HCT116 (cell line): ENCODE results near the gene WWOX. TPM values are rescaled to one million over a fixed set of nuclear protein-coding genes. Genes with fewer than 3 reads are reported as not detected.

ENCODE experiments used
- ATAC-seq: fragments of 200-7000 bp; cut with Tn5 transposase; 2 replicates; pipeline ENCODE4 v1.9.1; 2020; ENCODE audit warnings: mild to moderate bottlenecking, moderate library complexity
- BruUV-seq: library from RNA; stranded (reverse); fragments of 400-500 nt; replicated peaks from 2 replicates; lab custom pipeline; 2021; lab: Mats Ljungman, UMichigan
- CTCF ChIA-PET: fragments of 300-600 bp; sonication (Branson Sonifier 250); formaldehyde crosslinking; loops from one replicate; lab custom pipeline; 2021; ENCODE audit warnings: antibody characterized with exemption; lab: Charles Lee
- POLR2A ChIA-PET: fragments of 300-600, 350-600 bp; sonication (Branson Sonifier 250); formaldehyde crosslinking; loops from one replicate; lab custom pipeline; 2021; ENCODE audit warnings: antibody characterized with exemption; lab: Charles Lee
- RAD21 ChIA-PET, 2 experiments: fragments of 300-600 bp; sonication (Branson Sonifier 250); formaldehyde crosslinking; loops; one replicate each; lab custom pipeline; 2023; ENCODE audit warnings: low total read pairs in 2 of 2; ENCODE audit not compliant: uncharacterized antibody in 2 of 2, unreplicated experiment in 2 of 2, low non-redundant PET in 1 of 2; lab: Charles Lee
- DNase-seq: peaks from one replicate; pipeline ENCODE4 v3.0.0-alpha.2; 2010; ENCODE audit warnings: low read depth, low spot score
- H2AFZ ChIP-seq: fragments of 200-600 bp; shearing (Covaris generic), sonication (generic); 2 replicates; pipeline ENCODE4 v1.6.1; 2017; ENCODE audit warnings: low read depth, mixed run types, mixed read lengths, antibody characterized with exemption, low read length; ENCODE audit not compliant: poor library complexity, severe bottlenecking
- H3K27ac ChIP-seq: 2 replicates; pipeline ENCODE4 v1.5.1; 2012; ENCODE audit warnings: low read depth, low read length
- H3K27me3 ChIP-seq: fragments of 200-600 bp; sonication (generic); 2 replicates; pipeline ENCODE4 v1.6.1; 2016; ENCODE audit warnings: mixed run types, low read length, mixed read lengths; ENCODE audit not compliant: insufficient read depth
- H3K36me3 ChIP-seq, 2 experiments: fragments of 200-500 bp in 1 of 2; fragments of 200-600 bp in 1 of 2; sonication (Bioruptor generic) in 1 of 2; sonication (generic) in 1 of 2; 2 replicates each; pipeline versions ENCODE4 v1.5.1 to v1.6.1; 2014 to 2016; ENCODE audit warnings: low read length in 2 of 2, inconsistent platforms in 1 of 2, mixed read lengths in 1 of 2, mixed run types in 1 of 2; ENCODE audit not compliant: insufficient read depth in 2 of 2, control insufficient read depth in 1 of 2
- H3K4me1 ChIP-seq, 2 experiments: fragments of 200-600 bp in 1 of 2; sonication (generic) in 1 of 2; 2 replicates each; pipeline versions ENCODE4 v1.5.1 to v1.6.1; 2012 to 2017; ENCODE audit warnings: low read length in 2 of 2, inconsistent platforms in 1 of 2, mild to moderate bottlenecking in 1 of 2, mixed read lengths in 1 of 2, mixed run types in 1 of 2, moderate library complexity in 1 of 2; ENCODE audit not compliant: insufficient read depth in 2 of 2, control insufficient read depth in 1 of 2
- H3K4me2 ChIP-seq: fragments of 200-600 bp; sonication (generic); 2 replicates; pipeline ENCODE4 v1.6.1; 2017; ENCODE audit warnings: mixed run types, low read length, mixed read lengths
- H3K4me3 ChIP-seq, 2 experiments: fragments of 200-600 bp in 1 of 2; sonication (generic) in 1 of 2; replicated peaks in 1 of 2; 2 replicates each; pipeline ENCODE4 v1.5.1; 2011 to 2016; ENCODE audit warnings: low read length in 2 of 2, control low read depth in 1 of 2, low read depth in 1 of 2, mild to moderate bottlenecking in 1 of 2, mixed read lengths in 1 of 2, mixed run types in 1 of 2
- H3K79me2 ChIP-seq: fragments of 200-600 bp; sonication (generic); 2 replicates; pipeline ENCODE4 v1.6.1; 2017; ENCODE audit warnings: mild to moderate bottlenecking, mixed run types, low read length, moderate library complexity, mixed read lengths; ENCODE audit not compliant: insufficient read depth
- H3K9ac ChIP-seq: fragments of 200-600 bp; sonication (generic); 2 replicates; pipeline ENCODE4 v1.6.1; 2016; ENCODE audit warnings: low read length, mixed read lengths
- H3K9me2 ChIP-seq: fragments of 200-600 bp; sonication (generic), shearing (Covaris generic); 2 replicates; pipeline ENCODE4 v1.6.1; 2017; ENCODE audit warnings: mixed run types, mild to moderate bottlenecking, moderate library complexity; ENCODE audit not compliant: insufficient read depth
- H3K9me3 ChIP-seq, 2 experiments: fragments of 200-500 bp in 1 of 2; fragments of 200-600 bp in 1 of 2; sonication (Bioruptor generic) in 1 of 2; sonication (generic) in 1 of 2; 2 replicates each; pipeline ENCODE4 v1.6.1; 2014 to 2017; ENCODE audit warnings: low read length in 2 of 2, mixed read lengths in 2 of 2, inconsistent platforms in 1 of 2, low read depth in 1 of 2, mild to moderate bottlenecking in 1 of 2, mixed run types in 1 of 2, moderate library complexity in 1 of 2; ENCODE audit not compliant: control insufficient read depth in 1 of 2, insufficient read depth in 1 of 2
- H4K20me1 ChIP-seq: fragments of 200-600 bp; sonication (generic), shearing (Covaris generic); 2 replicates; pipeline ENCODE4 v1.6.1; 2017; ENCODE audit warnings: mixed run types, mild to moderate bottlenecking, moderate library complexity; ENCODE audit not compliant: insufficient read depth
- CEBPB ChIP-seq: IDR thresholded peaks from 2 replicates; pipeline ENCODE4 v1.6.1; 2012; ENCODE audit warnings: low read depth
- FOSL1 ChIP-seq: IDR thresholded peaks from 2 replicates; pipeline ENCODE4 v1.6.1; 2012; ENCODE audit warnings: low read depth
- JUND ChIP-seq: IDR thresholded peaks from 2 replicates; pipeline ENCODE4 v1.6.1; 2012
- SIN3A ChIP-seq: IDR thresholded peaks from 2 replicates; pipeline ENCODE4 v1.6.1; 2012; ENCODE audit warnings: low read depth
- SP1 ChIP-seq: IDR thresholded peaks from 2 replicates; pipeline ENCODE4 v1.6.1; 2012; ENCODE audit warnings: low read depth
- SRF ChIP-seq: IDR thresholded peaks from 2 replicates; pipeline ENCODE4 v1.6.1; 2012; ENCODE audit warnings: low read depth
- TCF7L2 ChIP-seq: IDR thresholded peaks from 2 replicates; pipeline ENCODE4 v1.7.0; 2011; ENCODE audit warnings: borderline replicate concordance, inconsistent platforms; ENCODE audit not compliant: insufficient read depth, insufficient read length; ENCODE audit errors: extremely low read depth
- YY1 ChIP-seq: IDR thresholded peaks from 2 replicates; pipeline ENCODE4 v1.6.1; 2011; ENCODE audit warnings: low read length, low read depth, moderate library complexity, mild to moderate bottlenecking; ENCODE audit not compliant: insufficient replicate concordance; ENCODE audit errors: extremely low read depth
- ZFX ChIP-seq: fragments of 450-650 bp; IDR thresholded peaks from 2 replicates; pipeline ENCODE4 v1.6.1; 2017
- ZNF274 ChIP-seq: fragments of 200-500 bp; sonication (Bioruptor generic); IDR thresholded peaks from 2 replicates; pipeline ENCODE4 v1.6.1; 2014; ENCODE audit warnings: mild to moderate bottlenecking, low read depth, low read length, inconsistent platforms
- intact Hi-C: fragments of 100-400 bp; cut with micrococcal nuclease; formaldehyde crosslinking; loops from 2 replicates; pipeline ENCODE4 v1.10.0; 2022
- total RNA-seq: library from RNA; stranded (reverse); gene quantifications from one replicate; pipeline ENCODE4 v1.2.1, GENCODE V29; 2021; ENCODE audit not compliant: unreplicated experiment
- TF ChIP-seq, protein P1 (sequence below): IDR thresholded peaks from 2 replicates; pipeline ENCODE4 v1.6.1; 2012
- TF ChIP-seq, protein P2 (sequence below): IDR thresholded peaks from 2 replicates; pipeline ENCODE4 v1.6.1; 2012

WWOX gene
- total RNA-seq, 1 experiment from 2014 or later: 13.7 TPM

DNA sequence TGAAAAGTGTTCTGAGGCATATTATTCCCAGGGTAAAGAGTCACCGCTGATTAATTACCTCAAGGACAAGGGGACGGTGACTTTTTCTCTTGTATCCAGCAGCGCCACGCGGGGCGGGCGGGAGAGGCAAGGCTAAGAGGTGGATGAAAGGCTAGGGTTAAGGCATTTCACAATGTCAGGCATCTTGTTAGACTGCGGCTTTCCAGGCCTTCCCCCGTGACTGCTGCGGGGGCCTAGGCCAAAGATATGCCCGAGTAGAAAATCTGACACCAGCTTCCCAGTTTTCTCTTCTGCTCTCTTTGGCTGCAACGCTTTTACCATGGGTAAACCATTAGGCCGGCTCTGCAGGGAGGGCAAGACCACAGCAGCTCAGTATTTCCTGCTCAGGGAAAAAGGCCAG, 802.9 kb downstream of the WWOX start:
- H4K20me1 ChIP-seq: no peaks in the 10 kb centered on the region
- no peaks in the 10 kb centered on the region for H3K36me3 ChIP-seq
- TF ChIP-seq FOSL1 (no peak), ZFX (no peak), ZNF274 (no peak), YY1 (no peak), JUND (no peak)
- TF ChIP-seq, protein P1, sequence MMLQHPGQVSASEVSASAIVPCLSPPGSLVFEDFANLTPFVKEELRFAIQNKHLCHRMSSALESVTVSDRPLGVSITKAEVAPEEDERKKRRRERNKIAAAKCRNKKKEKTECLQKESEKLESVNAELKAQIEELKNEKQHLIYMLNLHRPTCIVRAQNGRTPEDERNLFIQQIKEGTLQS: no peak
- TF ChIP-seq, protein P2, sequence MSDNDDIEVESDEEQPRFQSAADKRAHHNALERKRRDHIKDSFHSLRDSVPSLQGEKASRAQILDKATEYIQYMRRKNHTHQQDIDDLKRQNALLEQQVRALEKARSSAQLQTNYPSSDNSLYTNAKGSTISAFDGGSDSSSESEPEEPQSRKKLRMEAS: no peak
- CTCF ChIA-PET: no interaction called here
- H3K4me2 ChIP-seq: no peak overlapping the region
- no TSS peak for BruUV-seq
- no peaks in the 10 kb centered on the region for H3K9me2 ChIP-seq
- no peak overlapping the region for H3K27ac ChIP-seq
- no peak for DNase-seq
- peaks cover 7 to 19% of the 10 kb centered on the region in 2 experiments; a peak in 2 of 4 replicates for H3K9me3 ChIP-seq
- H3K4me3 ChIP-seq: no peak overlapping the region
- H3K4me1 ChIP-seq: no peaks in the 10 kb centered on the region
- no peak overlapping the region for H3K9ac ChIP-seq
- POLR2A ChIA-PET: no interaction called here
- intact Hi-C loops: no loop called here
- RAD21 ChIA-PET: no interaction called here
- no peak overlapping the region for H2AFZ ChIP-seq
- no peak for ATAC-seq
- no peaks in the 10 kb centered on the region for H3K27me3 ChIP-seq
- no peaks in the 10 kb centered on the region for H3K79me2 ChIP-seq

DNA sequence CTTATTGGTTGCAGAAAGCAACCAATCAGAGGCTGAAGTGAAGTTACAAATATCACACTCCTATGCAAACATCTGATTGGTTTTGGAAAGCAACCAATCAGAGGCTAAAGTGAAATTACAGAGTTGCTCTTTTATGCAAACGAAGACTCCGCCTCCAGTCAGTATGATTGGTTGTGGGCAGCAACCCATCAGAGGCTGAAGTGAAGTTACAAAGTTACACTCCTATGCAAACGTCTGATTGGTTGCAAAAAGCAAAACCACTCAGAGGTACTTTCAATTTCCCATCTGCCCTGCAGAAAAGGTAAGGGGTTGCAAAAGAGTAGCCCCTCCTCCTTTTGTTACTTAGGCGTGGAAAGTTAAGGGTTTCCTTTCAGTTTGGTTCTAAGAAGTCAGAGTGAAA, 803.8 kb downstream of the WWOX start:
- no peaks in the 10 kb centered on the region for H3K9me2 ChIP-seq
- H3K9me3 ChIP-seq: peaks cover 7 to 19% of the 10 kb centered on the region in 2 experiments; a peak in 2 of 4 replicates
- no peak overlapping the region for H3K4me3 ChIP-seq
- H3K27me3 ChIP-seq: no peaks in the 10 kb centered on the region
- H2AFZ ChIP-seq: no peak overlapping the region
- TF ChIP-seq ZFX: no peak
- no peak for TF ChIP-seq SRF
- TF ChIP-seq FOSL1: no peak
- TF ChIP-seq SP1: no peak
- TF ChIP-seq CEBPB: no peak
- TF ChIP-seq YY1: no peak
- TF ChIP-seq SIN3A: no peak
- TF ChIP-seq TCF7L2: no peak
- no TSS peak for BruUV-seq
- H4K20me1 ChIP-seq: no peaks in the 10 kb centered on the region
- no peak overlapping the region for H3K27ac ChIP-seq
- DNase-seq (no peak), ATAC-seq (0 out of 2 replicates have a peak, but pooled peaks have one; percentile 20)
- intact Hi-C loops: no loop called here
- POLR2A ChIA-PET: no interaction called here
- H3K4me1 ChIP-seq: no peaks in the 10 kb centered on the region
- no peaks in the 10 kb centered on the region for H3K79me2 ChIP-seq
- no peak overlapping the region for H3K4me2 ChIP-seq
- no peaks in the 10 kb centered on the region for H3K36me3 ChIP-seq
- CTCF ChIA-PET: no interaction called here
- no peak overlapping the region for H3K9ac ChIP-seq
- RAD21 ChIA-PET: no interaction called here
